T-helper 17 cell (primary cell): Measurements from ENCODE around the gene KRTAP2-4. TPM values are rescaled to one million over a fixed set of nuclear protein-coding genes. Genes with fewer than 3 reads are reported as not detected.

Source experiments
- total RNA-seq, 4 donors: library from RNA in 2 of 4; stranded (reverse) in 2 of 4; gene quantifications; one replicate each; pipeline ENCODE4 v1.2.3 and lab custom pipeline; 2022 to 2026

Gene KRTAP2-4
- total RNA-seq, 2 donors from 2014 or later = not detected

Other genes with a start within 250 kb of the KRTAP2-4 start
- 10 to 100 TPM; 25.2 to 28.3 TPM for gene KRT10, start 243.3 kb downstream of the KRTAP2-4 start, total RNA-seq
- not detected for gene KRT12, start 198.7 kb downstream of the KRTAP2-4 start, total RNA-seq
- not detected for gene KRT20, start 180.6 kb downstream of the KRTAP2-4 start, total RNA-seq
- gene KRT23, start 128.2 kb downstream of the KRTAP2-4 start, total RNA-seq = not detected
- not detected for gene KRT39, start 98.9 kb downstream of the KRTAP2-4 start, total RNA-seq
- not detected for gene KRT40, start 81.6 kb downstream of the KRTAP2-4 start, total RNA-seq
- not detected for gene KRTAP3-3, start 71.7 kb downstream of the KRTAP2-4 start, total RNA-seq
- gene KRTAP3-2, start 66.0 kb downstream of the KRTAP2-4 start, total RNA-seq = not detected
- gene KRTAP3-1, start 56.8 kb downstream of the KRTAP2-4 start, total RNA-seq = not detected
- gene KRTAP1-5, start 38.7 kb downstream of the KRTAP2-4 start, total RNA-seq = not detected
- not detected for gene KRTAP1-4, start 35.7 kb downstream of the KRTAP2-4 start, total RNA-seq
- not detected for gene KRTAP1-3, start 31.0 kb downstream of the KRTAP2-4 start, total RNA-seq
- gene KRTAP1-1, start 24.4 kb downstream of the KRTAP2-4 start, total RNA-seq = not detected
- gene KRTAP2-1, start 18.6 kb downstream of the KRTAP2-4 start, total RNA-seq = not detected
- not detected for gene KRTAP2-2, start 10.6 kb downstream of the KRTAP2-4 start, total RNA-seq
- gene KRTAP2-3, start 5.8 kb downstream of the KRTAP2-4 start, total RNA-seq = not detected
- gene KRTAP4-7, start 18.3 kb upstream of the KRTAP2-4 start, total RNA-seq = not detected
- gene KRTAP4-8, start 32.3 kb upstream of the KRTAP2-4 start, total RNA-seq = not detected
- gene KRTAP4-16, start 36.3 kb upstream of the KRTAP2-4 start, total RNA-seq = not detected
- not detected for gene KRTAP4-9, start 39.5 kb upstream of the KRTAP2-4 start, total RNA-seq
- gene KRTAP4-11, start 52.5 kb upstream of the KRTAP2-4 start, total RNA-seq = not detected
- gene KRTAP4-12, start 58.3 kb upstream of the KRTAP2-4 start, total RNA-seq = not detected
- not detected for gene KRTAP4-6, start 74.7 kb upstream of the KRTAP2-4 start, total RNA-seq
- not detected for gene KRTAP4-5, start 83.9 kb upstream of the KRTAP2-4 start, total RNA-seq
- not detected for gene KRTAP4-4, start 94.9 kb upstream of the KRTAP2-4 start, total RNA-seq
- gene KRTAP4-3, start 102.3 kb upstream of the KRTAP2-4 start, total RNA-seq = not detected
- not detected for gene KRTAP4-2, start 112.3 kb upstream of the KRTAP2-4 start, total RNA-seq
- gene KRTAP4-1, start 119.0 kb upstream of the KRTAP2-4 start, total RNA-seq = not detected
- not detected for gene KRTAP9-1, start 124.0 kb upstream of the KRTAP2-4 start, total RNA-seq
- not detected for gene KRTAP9-2, start 160.8 kb upstream of the KRTAP2-4 start, total RNA-seq
- gene KRTAP9-3, start 166.6 kb upstream of the KRTAP2-4 start, total RNA-seq = not detected
- gene KRTAP9-8, start 172.1 kb upstream of the KRTAP2-4 start, total RNA-seq = not detected
- not detected for gene KRTAP9-4, start 183.8 kb upstream of the KRTAP2-4 start, total RNA-seq
- not detected for gene KRTAP9-9, start 189.5 kb upstream of the KRTAP2-4 start, total RNA-seq
- not detected for gene KRTAP9-6, start 199.5 kb upstream of the KRTAP2-4 start, total RNA-seq
- not detected for gene KRTAP9-7, start 209.8 kb upstream of the KRTAP2-4 start, total RNA-seq
- gene KRTAP29-1, start 237.0 kb upstream of the KRTAP2-4 start, total RNA-seq = not detected
- gene KRTAP16-1, start 243.4 kb upstream of the KRTAP2-4 start, total RNA-seq = under 1 TPM; 0.17 to 0.34 TPM
- gene KRTAP17-1, start 249.8 kb upstream of the KRTAP2-4 start, total RNA-seq = not detected